HEK293 (cell line): ENCODE results near the gene LY6G5C.

Experiments used
- ATF2 ChIP-seq: fragments of 450-650 bp; formaldehyde crosslinking; IDR thresholded peaks from 2 replicates; pipeline ENCODE4 v1.5.1; 2016; ENCODE audit warnings: missing biosample characterization, missing genetic modification characterization, low read depth
- BCL6B ChIP-seq: fragments of 450-650 bp; formaldehyde crosslinking; IDR thresholded peaks from 2 replicates; pipeline ENCODE4 v1.5.1; 2017; ENCODE audit warnings: missing biosample characterization, missing genetic modification characterization
- CTCF ChIP-seq: fragments of 450-650 bp; formaldehyde crosslinking; IDR thresholded peaks from 2 replicates; pipeline ENCODE4 v1.5.1; 2016; ENCODE audit warnings: missing biosample characterization, missing genetic modification characterization
- PBX3 ChIP-seq: sonication (generic); formaldehyde crosslinking; IDR thresholded peaks from 2 replicates; pipeline ENCODE4 v1.8.1; 2022; ENCODE audit warnings: mild to moderate bottlenecking, moderate library complexity, missing genetic modification reagents
- REST ChIP-seq: fragments of 450-650 bp; formaldehyde crosslinking; IDR thresholded peaks from 2 replicates; pipeline ENCODE4 v1.5.1; 2016; ENCODE audit warnings: missing biosample characterization, missing genetic modification characterization
- TCF7L2 ChIP-seq: IDR thresholded peaks from 2 replicates; pipeline ENCODE4 v1.6.1; 2011; ENCODE audit warnings: low read depth, mild to moderate bottlenecking, inconsistent platforms, low read length, moderate library complexity, borderline replicate concordance
- WT1 ChIP-seq: fragments of 450-650 bp; formaldehyde crosslinking; IDR thresholded peaks from 2 replicates; pipeline ENCODE4 v1.5.1; 2016; ENCODE audit warnings: missing biosample characterization, missing genetic modification characterization
- YY1 ChIP-seq: fragments of 450-650 bp; formaldehyde crosslinking; IDR thresholded peaks from 2 replicates; pipeline ENCODE4 v1.5.1; 2018; ENCODE audit warnings: missing biosample characterization, missing genetic modification characterization
- ZBTB7A ChIP-seq: fragments of 450-650 bp; formaldehyde crosslinking; IDR thresholded peaks from 2 replicates; pipeline ENCODE4 v1.5.1; 2016; ENCODE audit warnings: low read depth, missing biosample characterization, missing genetic modification characterization
- ZNF174 ChIP-seq: fragments of 450-650 bp; formaldehyde crosslinking; IDR thresholded peaks from 2 replicates; pipeline ENCODE4 v1.5.0; 2017; ENCODE audit warnings: missing biosample characterization, mild to moderate bottlenecking, missing genetic modification characterization
- ZNF501 ChIP-seq: fragments of 450-650 bp; formaldehyde crosslinking; IDR thresholded peaks from 2 replicates; pipeline ENCODE4 v1.5.1; 2016; ENCODE audit warnings: missing biosample characterization, missing genetic modification characterization
- ZNF621 ChIP-seq: fragments of 450-650 bp; formaldehyde crosslinking; IDR thresholded peaks from 2 replicates; pipeline ENCODE4 v1.5.1; 2017; ENCODE audit warnings: missing biosample characterization, missing genetic modification characterization

- TF ChIP-seq CTCF: no peak
- TF ChIP-seq ZNF501 (tag by site-specific recombination): no peak
- TF ChIP-seq YY1 (tag by site-specific recombination): no peak
- TF ChIP-seq BCL6B (tag by site-specific recombination): no peak
- no peak for TF ChIP-seq PBX3 (CRISPR knock-in tag)
- TF ChIP-seq ZBTB7A (tag by site-specific recombination): no peak
- TF ChIP-seq ATF2 (tag by site-specific recombination): no peak
- no peak for TF ChIP-seq ZNF621 (tag by site-specific recombination)
- no peak for TF ChIP-seq ZNF174 (tag by site-specific recombination)
- no peak for TF ChIP-seq REST (tag by site-specific recombination)
- no peak for TF ChIP-seq TCF7L2
- TF ChIP-seq WT1 (tag by site-specific recombination): no peak
Measured at GRCh38 chr6:31631681-31632278, 49.1 kb downstream of the LY6G5C start.
